ENCODE measurements around the gene PTMS.

PTMS gene

GRCh38 chr12:6771509-6772330 lies 5.6 kb downstream of the PTMS start:
- TF ChIP-seq POLR2A (IDR thresholded peaks at IDR 0.05; ENCODE audit: low read depth, low read length) = no peak
- no peak for FAIRE-seq
- DNase-seq (ENCODE audit: insufficient read length, low spot score) = no peak

- FAIRE-seq (no peak), DNase-seq (ENCODE audit: insufficient read length, low spot score) (no peak)
- TF ChIP-seq POLR2A (IDR thresholded peaks at IDR 0.05; ENCODE audit: low read depth, low read length) = no peak
Observed at GRCh38 chr12:6772331-6772695, 6.2 kb downstream of the PTMS start, which contains the start of gene LAG3. LAG3 (plus strand) TSS chr12:6772520; CDS start chr12:6772853, 333 bp downstream.

GRCh38 chr12:6772726-6773589 lies 6.8 kb downstream of the PTMS start:
- FAIRE-seq (no peak), DNase-seq (ENCODE audit: insufficient read length, low spot score) (no peak)
- no peak for TF ChIP-seq POLR2A (IDR thresholded peaks at IDR 0.05; ENCODE audit: low read depth, low read length)

- no peak for TF ChIP-seq POLR2A (IDR thresholded peaks at IDR 0.05; ENCODE audit: low read depth, low read length)
- DNase-seq (ENCODE audit: insufficient read length, low spot score) (no peak), FAIRE-seq (no peak)
Observed at GRCh38 chr12:6773590-6774351, 7.6 kb downstream of the PTMS start.

- TF ChIP-seq POLR2A (IDR thresholded peaks at IDR 0.05; ENCODE audit: low read depth, low read length) = no peak
- DNase-seq (ENCODE audit: insufficient read length, low spot score) (no peak), FAIRE-seq (no peak)
Observed at GRCh38 chr12:6774499-6775062, 8.4 kb downstream of the PTMS start.

- TF ChIP-seq POLR2A (IDR thresholded peaks at IDR 0.05; ENCODE audit: low read depth, low read length) = no peak
- FAIRE-seq = no peak
- no peak for DNase-seq (ENCODE audit: insufficient read length, low spot score)
Observed at GRCh38 chr12:6775185-6776174, 9.3 kb downstream of the PTMS start.

GRCh38 chr12:6777386-6777785 lies 11.2 kb downstream of the PTMS start:
- no peak for TF ChIP-seq POLR2A (IDR thresholded peaks at IDR 0.05; ENCODE audit: low read depth, low read length)
- FAIRE-seq (no peak), DNase-seq (ENCODE audit: insufficient read length, low spot score) (no peak)

- no peak for DNase-seq (ENCODE audit: insufficient read length, low spot score)
- FAIRE-seq = no peak
Observed at GRCh38 chr12:6778217-6778573, 12.0 kb downstream of the PTMS start.

GRCh38 chr12:6778574-6779550 lies 12.7 kb downstream of the PTMS start:
- peak; percentile 91 for DNase-seq (ENCODE audit: insufficient read length, low spot score)
- FAIRE-seq = peak; percentile 86
- TF ChIP-seq POLR2A (IDR thresholded peaks at IDR 0.05; ENCODE audit: low read depth, low read length) = no peak

More at GRCh38 chr12:6778217-6778573, 12.0 kb downstream of the PTMS start:
- TF ChIP-seq POLR2A (IDR thresholded peaks at IDR 0.05; ENCODE audit: low read depth, low read length) = no peak

GRCh38 chr12:6779708-6780432 lies 13.7 kb downstream of the PTMS start:
- TF ChIP-seq POLR2A (IDR thresholded peaks at IDR 0.05; ENCODE audit: low read depth, low read length) = no peak
- no peak for FAIRE-seq
- DNase-seq (ENCODE audit: insufficient read length, low spot score) = no peak

- no peak for TF ChIP-seq POLR2A (IDR thresholded peaks at IDR 0.05; ENCODE audit: low read depth, low read length)
- no peak for DNase-seq (ENCODE audit: insufficient read length, low spot score)
- no peak for FAIRE-seq
Observed at GRCh38 chr12:6780573-6780972, 14.4 kb downstream of the PTMS start.

All from H54 (cell line).